K562 (cell line): Measurements from ENCODE around the gene SURF4. TPM values are rescaled to one million over a fixed set of nuclear protein-coding genes. Genes with fewer than 3 reads are reported as not detected.

ENCODE experiments used
- EP400 ChIP-seq: fragments of 450-650 bp; IDR thresholded peaks from 2 replicates; pipeline ENCODE4 v1.6.1; 2017; ENCODE audit warnings: antibody characterized with exemption, mild to moderate bottlenecking, moderate library complexity
- FOXA1 ChIP-seq: fragments of 450-650 bp; IDR thresholded peaks from 2 replicates; pipeline ENCODE4 v1.6.1; 2016; ENCODE audit warnings: mild to moderate bottlenecking, borderline replicate concordance
- HMGN3 ChIP-seq: IDR thresholded peaks from 2 replicates; pipeline ENCODE4 v1.6.1; 2011; ENCODE audit warnings: borderline replicate concordance, low read depth, mild to moderate bottlenecking, mixed read lengths, low read length; ENCODE audit not compliant: insufficient read length; ENCODE audit errors: extremely low read depth
- NR2C2 ChIP-seq, 2 experiments: fragments of 200-800 bp in 1 of 2; sonication (Bioruptor generic) in 1 of 2; sonication (generic) in 1 of 2; formaldehyde crosslinking in 1 of 2; IDR thresholded peaks; 2 replicates each; pipeline versions ENCODE4 v1.6.1 to v1.8.0; 2016 to 2022; ENCODE audit warnings: mild to moderate bottlenecking in 1 of 2, missing compliant biosample characterization in 1 of 2, missing genetic modification characterization in 1 of 2, missing genetic modification reagents in 1 of 2
- SPI1 ChIP-seq: IDR thresholded peaks from 2 replicates; pipeline ENCODE4 v1.6.1; 2011; ENCODE audit warnings: low read depth, low read length, control low read depth, borderline replicate concordance
- TAL1 ChIP-seq: fragments of 450-650 bp; IDR thresholded peaks from 2 replicates; pipeline ENCODE4 v1.6.1; 2016; ENCODE audit warnings: mild to moderate bottlenecking
- ZNF76 ChIP-seq: fragments of 250-450 bp; sonication (Bioruptor Pico); IDR thresholded peaks from 2 replicates; pipeline ENCODE4 v1.4.0; 2020; ENCODE audit warnings: mild to moderate bottlenecking, moderate library complexity, borderline replicate concordance
- ZZZ3 ChIP-seq: fragments of 450-650 bp; IDR thresholded peaks from 2 replicates; pipeline ENCODE4 v1.6.1; 2016; ENCODE audit warnings: antibody characterized with exemption, mild to moderate bottlenecking, moderate library complexity
- polyA plus RNA-seq, 8 experiments: library from polyadenylated mRNA; depleted of rRNA in 4 of 8; stranded (reverse) in 5 of 8; unstranded in 3 of 8; fragments of >200 nt; fragmentation: Nextera tagmentation in 2 of 8; fragmentation: Illumina TruSeq in 1 of 8; extraction: Ambion mirVana in 2 of 8; extraction: Trizol in 1 of 8; gene quantifications; 2 replicates each; pipeline versions ENCODE4 v1.2.1 to v1.2.3, GENCODE V29; 2011 to 2014; ENCODE audit warnings: inconsistent platforms in 1 of 8, missing spikeins in 1 of 8
- total RNA-seq, 7 experiments: library from RNA; depleted of rRNA in 6 of 7; stranded (reverse); fragments of >200 nt in 6 of 7; fragmentation: Illumina TruSeq in 2 of 7; extraction: Trizol in 2 of 7; gene quantifications; 2 replicates each; pipeline versions ENCODE4 v1.2.1 to v1.2.3, GENCODE V29; 2011 to 2021; ENCODE audit warnings: low replicate concordance in 1 of 7
- TF ChIP-seq, protein P1 (sequence below), 2 experiments: fragments of 450-650 bp; IDR thresholded peaks; 2 replicates each; pipeline ENCODE4 v1.6.1; 2018; ENCODE audit warnings: mild to moderate bottlenecking in 2 of 2, low read depth in 1 of 2; ENCODE audit not compliant: partially characterized antibody in 2 of 2
- TF ChIP-seq, protein P2 (sequence below): sonication (generic); formaldehyde crosslinking; IDR thresholded peaks from 2 replicates; pipeline ENCODE4 v1.8.0; 2022; ENCODE audit warnings: mild to moderate bottlenecking, missing genetic modification reagents, borderline replicate concordance
- TF ChIP-seq, protein P3 (sequence below): fragments of 450-650 bp; IDR thresholded peaks from 2 replicates; pipeline ENCODE4 v1.6.1; 2017; ENCODE audit warnings: antibody characterized with exemption, mild to moderate bottlenecking
- TF ChIP-seq, protein P4 (sequence below): fragments of 450-650 bp; conservative IDR thresholded peaks from 2 replicates; pipeline ENCODE4 v1.6.1; 2016; ENCODE audit warnings: missing genetic modification characterization, low read depth, mild to moderate bottlenecking, control low read depth, missing compliant biosample characterization

The SURF4 gene
- total and polyA plus RNA-seq, 9 of the 15 experiments (the other 6 are each of a cell fraction or from before 2014, with no cell fraction given), result 8.4 to 176 (median 130) TPM

DNA sequence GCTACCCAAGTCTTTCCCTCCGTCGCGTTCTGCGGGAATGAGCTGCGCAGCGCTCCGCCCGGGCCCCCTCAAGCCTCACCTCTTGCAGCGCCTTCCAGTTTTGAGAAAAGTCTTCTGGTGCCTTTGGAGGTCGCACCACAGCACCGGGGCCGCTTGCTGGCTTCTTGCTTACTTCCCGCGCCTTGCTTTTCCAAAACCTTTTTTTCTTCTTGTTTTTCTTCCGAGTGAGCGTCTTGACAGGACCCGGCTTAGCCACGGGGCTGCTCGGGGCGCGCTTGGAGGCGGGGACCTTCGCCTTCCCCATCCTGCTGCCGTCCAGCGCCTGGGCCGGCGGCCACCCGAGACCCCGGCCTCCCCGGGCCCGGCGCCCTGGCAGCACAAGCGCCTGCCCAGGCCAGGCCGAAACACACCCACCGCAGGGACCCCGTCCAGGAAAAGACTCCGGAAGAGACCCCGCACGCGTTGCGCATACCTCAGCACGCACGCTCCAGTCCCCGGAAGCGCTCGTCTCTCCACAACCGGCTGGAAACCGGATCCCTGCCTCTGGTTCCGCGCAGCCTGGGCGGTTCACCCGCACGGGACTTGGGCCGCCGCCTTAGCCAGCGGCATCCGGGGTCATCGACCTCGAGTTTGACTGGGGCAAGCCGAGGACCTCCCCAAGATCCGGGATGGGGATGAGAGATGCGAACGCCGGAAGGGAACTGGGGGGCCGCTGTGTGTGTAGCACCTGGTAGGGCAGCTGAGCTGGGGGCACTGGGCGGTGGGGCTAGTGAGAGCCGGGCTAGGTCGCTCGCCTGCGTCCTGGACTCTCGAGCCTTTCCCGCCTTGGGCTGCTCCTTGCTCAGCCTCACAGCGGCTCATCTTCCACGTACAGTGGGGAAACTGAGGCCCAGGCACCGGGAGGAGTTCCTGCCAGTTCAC is 41.9 kb upstream of the SURF4 start, which contains the start of gene REXO4 (continued):
- TF ChIP-seq, protein P1, sequence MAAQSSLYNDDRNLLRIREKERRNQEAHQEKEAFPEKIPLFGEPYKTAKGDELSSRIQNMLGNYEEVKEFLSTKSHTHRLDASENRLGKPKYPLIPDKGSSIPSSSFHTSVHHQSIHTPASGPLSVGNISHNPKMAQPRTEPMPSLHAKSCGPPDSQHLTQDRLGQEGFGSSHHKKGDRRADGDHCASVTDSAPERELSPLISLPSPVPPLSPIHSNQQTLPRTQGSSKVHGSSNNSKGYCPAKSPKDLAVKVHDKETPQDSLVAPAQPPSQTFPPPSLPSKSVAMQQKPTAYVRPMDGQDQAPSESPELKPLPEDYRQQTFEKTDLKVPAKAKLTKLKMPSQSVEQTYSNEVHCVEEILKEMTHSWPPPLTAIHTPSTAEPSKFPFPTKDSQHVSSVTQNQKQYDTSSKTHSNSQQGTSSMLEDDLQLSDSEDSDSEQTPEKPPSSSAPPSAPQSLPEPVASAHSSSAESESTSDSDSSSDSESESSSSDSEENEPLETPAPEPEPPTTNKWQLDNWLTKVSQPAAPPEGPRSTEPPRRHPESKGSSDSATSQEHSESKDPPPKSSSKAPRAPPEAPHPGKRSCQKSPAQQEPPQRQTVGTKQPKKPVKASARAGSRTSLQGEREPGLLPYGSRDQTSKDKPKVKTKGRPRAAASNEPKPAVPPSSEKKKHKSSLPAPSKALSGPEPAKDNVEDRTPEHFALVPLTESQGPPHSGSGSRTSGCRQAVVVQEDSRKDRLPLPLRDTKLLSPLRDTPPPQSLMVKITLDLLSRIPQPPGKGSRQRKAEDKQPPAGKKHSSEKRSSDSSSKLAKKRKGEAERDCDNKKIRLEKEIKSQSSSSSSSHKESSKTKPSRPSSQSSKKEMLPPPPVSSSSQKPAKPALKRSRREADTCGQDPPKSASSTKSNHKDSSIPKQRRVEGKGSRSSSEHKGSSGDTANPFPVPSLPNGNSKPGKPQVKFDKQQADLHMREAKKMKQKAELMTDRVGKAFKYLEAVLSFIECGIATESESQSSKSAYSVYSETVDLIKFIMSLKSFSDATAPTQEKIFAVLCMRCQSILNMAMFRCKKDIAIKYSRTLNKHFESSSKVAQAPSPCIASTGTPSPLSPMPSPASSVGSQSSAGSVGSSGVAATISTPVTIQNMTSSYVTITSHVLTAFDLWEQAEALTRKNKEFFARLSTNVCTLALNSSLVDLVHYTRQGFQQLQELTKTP (IDR thresholded peaks at IDR 0.05; ENCODE audit: low read depth in 1 of 2, partially characterized antibody in 2 of 2), result peak in 1 of 2 experiments; percentile 84
- TF ChIP-seq, protein P2, sequence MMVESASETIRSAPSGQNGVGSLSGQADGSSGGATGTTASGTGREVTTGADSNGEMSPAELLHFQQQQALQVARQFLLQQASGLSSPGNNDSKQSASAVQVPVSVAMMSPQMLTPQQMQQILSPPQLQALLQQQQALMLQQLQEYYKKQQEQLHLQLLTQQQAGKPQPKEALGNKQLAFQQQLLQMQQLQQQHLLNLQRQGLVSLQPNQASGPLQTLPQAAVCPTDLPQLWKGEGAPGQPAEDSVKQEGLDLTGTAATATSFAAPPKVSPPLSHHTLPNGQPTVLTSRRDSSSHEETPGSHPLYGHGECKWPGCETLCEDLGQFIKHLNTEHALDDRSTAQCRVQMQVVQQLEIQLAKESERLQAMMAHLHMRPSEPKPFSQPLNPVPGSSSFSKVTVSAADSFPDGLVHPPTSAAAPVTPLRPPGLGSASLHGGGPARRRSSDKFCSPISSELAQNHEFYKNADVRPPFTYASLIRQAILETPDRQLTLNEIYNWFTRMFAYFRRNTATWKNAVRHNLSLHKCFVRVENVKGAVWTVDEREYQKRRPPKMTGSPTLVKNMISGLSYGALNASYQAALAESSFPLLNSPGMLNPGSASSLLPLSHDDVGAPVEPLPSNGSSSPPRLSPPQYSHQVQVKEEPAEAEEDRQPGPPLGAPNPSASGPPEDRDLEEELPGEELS (CRISPR knock-in tag), result no peak
- TF ChIP-seq, protein P3, sequence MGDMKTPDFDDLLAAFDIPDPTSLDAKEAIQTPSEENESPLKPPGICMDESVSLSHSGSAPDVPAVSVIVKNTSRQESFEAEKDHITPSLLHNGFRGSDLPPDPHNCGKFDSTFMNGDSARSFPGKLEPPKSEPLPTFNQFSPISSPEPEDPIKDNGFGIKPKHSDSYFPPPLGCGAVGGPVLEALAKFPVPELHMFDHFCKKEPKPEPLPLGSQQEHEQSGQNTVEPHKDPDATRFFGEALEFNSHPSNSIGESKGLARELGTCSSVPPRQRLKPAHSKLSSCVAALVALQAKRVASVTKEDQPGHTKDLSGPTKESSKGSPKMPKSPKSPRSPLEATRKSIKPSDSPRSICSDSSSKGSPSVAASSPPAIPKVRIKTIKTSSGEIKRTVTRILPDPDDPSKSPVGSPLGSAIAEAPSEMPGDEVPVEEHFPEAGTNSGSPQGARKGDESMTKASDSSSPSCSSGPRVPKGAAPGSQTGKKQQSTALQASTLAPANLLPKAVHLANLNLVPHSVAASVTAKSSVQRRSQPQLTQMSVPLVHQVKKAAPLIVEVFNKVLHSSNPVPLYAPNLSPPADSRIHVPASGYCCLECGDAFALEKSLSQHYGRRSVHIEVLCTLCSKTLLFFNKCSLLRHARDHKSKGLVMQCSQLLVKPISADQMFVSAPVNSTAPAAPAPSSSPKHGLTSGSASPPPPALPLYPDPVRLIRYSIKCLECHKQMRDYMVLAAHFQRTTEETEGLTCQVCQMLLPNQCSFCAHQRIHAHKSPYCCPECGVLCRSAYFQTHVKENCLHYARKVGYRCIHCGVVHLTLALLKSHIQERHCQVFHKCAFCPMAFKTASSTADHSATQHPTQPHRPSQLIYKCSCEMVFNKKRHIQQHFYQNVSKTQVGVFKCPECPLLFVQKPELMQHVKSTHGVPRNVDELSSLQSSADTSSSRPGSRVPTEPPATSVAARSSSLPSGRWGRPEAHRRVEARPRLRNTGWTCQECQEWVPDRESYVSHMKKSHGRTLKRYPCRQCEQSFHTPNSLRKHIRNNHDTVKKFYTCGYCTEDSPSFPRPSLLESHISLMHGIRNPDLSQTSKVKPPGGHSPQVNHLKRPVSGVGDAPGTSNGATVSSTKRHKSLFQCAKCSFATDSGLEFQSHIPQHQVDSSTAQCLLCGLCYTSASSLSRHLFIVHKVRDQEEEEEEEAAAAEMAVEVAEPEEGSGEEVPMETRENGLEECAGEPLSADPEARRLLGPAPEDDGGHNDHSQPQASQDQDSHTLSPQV, result no peak
- peak; percentile 99 for TF ChIP-seq EP400
- peak; percentile 95 for TF ChIP-seq HMGN3
- peak; percentile 17; the same call in 1 of the 2 replicates for TF ChIP-seq TAL1
- TF ChIP-seq ZZZ3, result peak; percentile 96
- no peak for TF ChIP-seq ZNF76
- TF ChIP-seq FOXA1, result no peak
- peak; percentile 87 for TF ChIP-seq NR2C2 (CRISPR knock-in tag; IDR thresholded peaks at IDR 0.05)
- TF ChIP-seq NR2C2 (tag; IDR thresholded peaks at IDR 0.05), result peak; percentile 98
- TF ChIP-seq, protein P4, sequence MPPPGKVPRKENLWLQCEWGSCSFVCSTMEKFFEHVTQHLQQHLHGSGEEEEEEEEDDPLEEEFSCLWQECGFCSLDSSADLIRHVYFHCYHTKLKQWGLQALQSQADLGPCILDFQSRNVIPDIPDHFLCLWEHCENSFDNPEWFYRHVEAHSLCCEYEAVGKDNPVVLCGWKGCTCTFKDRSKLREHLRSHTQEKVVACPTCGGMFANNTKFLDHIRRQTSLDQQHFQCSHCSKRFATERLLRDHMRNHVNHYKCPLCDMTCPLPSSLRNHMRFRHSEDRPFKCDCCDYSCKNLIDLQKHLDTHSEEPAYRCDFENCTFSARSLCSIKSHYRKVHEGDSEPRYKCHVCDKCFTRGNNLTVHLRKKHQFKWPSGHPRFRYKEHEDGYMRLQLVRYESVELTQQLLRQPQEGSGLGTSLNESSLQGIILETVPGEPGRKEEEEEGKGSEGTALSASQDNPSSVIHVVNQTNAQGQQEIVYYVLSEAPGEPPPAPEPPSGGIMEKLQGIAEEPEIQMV, result no peak
- TF ChIP-seq SPI1, result 0 out of 2 replicates have a peak, but pooled peaks have one; percentile 6
